ENCODE data around the gene SLC23A3. TPM values are rescaled to one million over a fixed set of nuclear protein-coding genes. Genes with fewer than 3 reads are reported as not detected.

Gene SLC23A3
- total RNA-seq, 2 experiments from 2014 or later, result 1.1 to 2.3 TPM

GRCh38 chr2:219128396-219128795 is 41.4 kb downstream of the SLC23A3 start:
- ChIA-PET CTCF (interaction anchor here (1.4 to 2.6 kb wide), 3 partner anchors 9 to 83 kb away, joined by 3 to 12 read pairs (median 3); no protein-coding TSS in a partner anchor), POLR2A (no interaction called here)
- Mint-ChIP-seq H3K36me3 (no peaks in the 10 kb centered on the region), H3K4me1 (ENCODE audit: low read depth) (peaks cover 17% of the 10 kb centered on the region), H3K4me3 (no peak overlapping the region), H3K9me3 (no peaks in the 10 kb centered on the region), H3K27ac (no peak overlapping the region), H3K27me3 (no peaks in the 10 kb centered on the region)
- intact Hi-C loops (cut with micrococcal nuclease), result no loop called here
- DNase-seq, result no peak

DNA sequence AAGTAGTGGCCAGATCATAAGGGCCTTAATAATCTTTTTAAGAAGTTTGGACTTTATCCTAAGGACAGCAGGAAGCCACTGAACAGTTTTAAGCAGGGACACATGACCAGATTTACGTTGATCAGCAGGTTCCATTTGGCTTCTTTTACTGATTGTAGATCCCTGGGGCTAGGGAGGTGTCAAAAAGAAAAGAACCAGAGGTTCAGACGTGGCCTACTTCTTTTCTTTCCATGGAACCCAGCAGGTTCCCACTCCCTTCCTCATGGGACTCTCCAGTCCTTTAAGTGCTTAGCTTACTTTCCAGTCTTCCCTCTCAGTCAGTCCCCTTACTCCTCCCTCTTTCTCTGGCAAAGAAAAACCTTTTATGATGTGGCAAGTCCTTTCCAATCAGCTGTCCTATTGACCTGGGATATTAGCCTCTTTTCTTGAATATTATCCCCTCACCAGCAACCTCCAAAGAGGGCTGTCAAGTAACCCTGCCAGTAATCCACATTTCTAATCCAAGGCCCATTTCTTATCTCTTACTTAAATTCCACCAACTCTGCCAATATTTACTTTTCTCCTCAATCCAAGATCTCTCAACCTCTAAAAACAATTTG is 42.7 kb downstream of the SLC23A3 start:
- peaks cover 14% of the 10 kb centered on the region for H3K4me1 Mint-ChIP-seq (ENCODE audit: low read depth)
- intact Hi-C loops (cut with micrococcal nuclease), result no loop called here

GRCh38 chr2:219126555-219126954 is 43.3 kb downstream of the SLC23A3 start:
- POLR2A ChIA-PET, result no interaction called here
- Mint-ChIP-seq H3K9me3 (no peaks in the 10 kb centered on the region), H3K27me3 (no peaks in the 10 kb centered on the region), H3K4me3 (no peak overlapping the region), H3K36me3 (no peaks in the 10 kb centered on the region), H3K27ac (no peak overlapping the region), H3K4me1 (ENCODE audit: low read depth) (peaks cover 14% of the 10 kb centered on the region)
- DNase-seq, result no peak
- intact Hi-C loops (cut with micrococcal nuclease), result no loop called here
- CTCF ChIA-PET, result interaction anchor here (0.9 to 16.2 kb wide), 3 partner anchors 7 to 97 kb away, joined by 3 to 238 read pairs (median 12); partner anchors contain the start of gene IHH

More for the DNA sequence above, 42.7 kb downstream of the SLC23A3 start:
- no peaks in the 10 kb centered on the region for H3K27me3 Mint-ChIP-seq
- ChIA-PET POLR2A (no interaction called here), CTCF (interaction anchor here (0.9 to 2.6 kb wide), 3 partner anchors 7 to 97 kb away, joined by 3 to 12 read pairs (median 3); no protein-coding TSS in a partner anchor)
- no peaks in the 10 kb centered on the region for H3K36me3 Mint-ChIP-seq
- H3K9me3 Mint-ChIP-seq, result no peaks in the 10 kb centered on the region
- no peak overlapping the region for H3K4me3 Mint-ChIP-seq
- H3K27ac Mint-ChIP-seq, result no peak overlapping the region
- no peak for DNase-seq

DNA sequence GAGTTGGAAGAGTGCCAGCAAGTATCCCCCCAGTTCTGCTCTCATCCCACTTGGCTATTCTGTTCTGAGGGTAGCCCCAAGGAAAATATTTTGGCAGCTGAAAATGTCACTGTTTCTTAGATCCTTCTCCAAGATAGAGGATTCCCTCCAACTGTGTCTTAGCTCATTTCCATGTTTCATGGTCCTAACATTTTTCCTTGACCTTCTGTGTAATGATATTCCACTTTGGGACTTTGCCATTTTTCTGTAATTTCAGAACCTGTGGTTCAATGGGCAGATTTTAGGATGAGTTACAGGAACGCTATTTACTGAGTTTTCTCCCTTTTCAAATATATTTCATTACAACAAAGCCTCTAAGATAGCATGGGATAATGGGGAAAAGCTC is 44.0 kb downstream of the SLC23A3 start:
- no peak overlapping the region for H3K4me3 Mint-ChIP-seq
- H3K36me3 Mint-ChIP-seq, result no peaks in the 10 kb centered on the region
- DNase-seq, result no peak
- no peaks in the 10 kb centered on the region for H3K27me3 Mint-ChIP-seq
- H3K9me3 Mint-ChIP-seq, result no peaks in the 10 kb centered on the region
- ChIA-PET POLR2A (no interaction called here), CTCF (interaction anchor here (1.0 to 16.2 kb wide), 6 partner anchors 22 to 145 kb away, joined by 3 to 238 read pairs (median 4); partner anchors contain the start of gene IHH)
- intact Hi-C loops (cut with micrococcal nuclease), result no loop called here
- no peak overlapping the region for H3K27ac Mint-ChIP-seq
- H3K4me1 Mint-ChIP-seq (ENCODE audit: low read depth), result peaks cover 14% of the 10 kb centered on the region

GRCh38 chr2:219125225-219125885 is 44.5 kb downstream of the SLC23A3 start:
- intact Hi-C loops (cut with micrococcal nuclease), result no loop called here
- no peak overlapping the region for H3K4me3 Mint-ChIP-seq
- H3K4me1 Mint-ChIP-seq (ENCODE audit: low read depth), result peaks cover 14% of the 10 kb centered on the region
- ChIA-PET CTCF (interaction anchor here (1.0 to 16.2 kb wide), 8 partner anchors 21 to 145 kb away, joined by 3 to 238 read pairs (median 4); partner anchors contain the start of gene IHH), POLR2A (no interaction called here)
- H3K27me3 Mint-ChIP-seq, result no peaks in the 10 kb centered on the region
- no peaks in the 10 kb centered on the region for H3K9me3 Mint-ChIP-seq
- H3K27ac Mint-ChIP-seq, result no peak overlapping the region
- no peaks in the 10 kb centered on the region for H3K36me3 Mint-ChIP-seq
- DNase-seq, result peak; percentile 35

GRCh38 chr2:219124381-219125110 is 45.3 kb downstream of the SLC23A3 start:
- intact Hi-C loops (cut with micrococcal nuclease), result no loop called here
- no peak overlapping the region for H3K27ac Mint-ChIP-seq
- ChIA-PET POLR2A (no interaction called here), CTCF (interaction anchor here (0.5 to 16.2 kb wide), 8 partner anchors 20 to 567 kb away, joined by 3 to 238 read pairs (median 24); partner anchors contain the start of gene IHH)
- no peaks in the 10 kb centered on the region for H3K36me3 Mint-ChIP-seq
- no peaks in the 10 kb centered on the region for H3K9me3 Mint-ChIP-seq
- H3K4me3 Mint-ChIP-seq, result no peak overlapping the region
- DNase-seq, result peak; percentile 18
- H3K27me3 Mint-ChIP-seq, result no peaks in the 10 kb centered on the region
- peaks cover 14% of the 10 kb centered on the region for H3K4me1 Mint-ChIP-seq (ENCODE audit: low read depth)

DNA sequence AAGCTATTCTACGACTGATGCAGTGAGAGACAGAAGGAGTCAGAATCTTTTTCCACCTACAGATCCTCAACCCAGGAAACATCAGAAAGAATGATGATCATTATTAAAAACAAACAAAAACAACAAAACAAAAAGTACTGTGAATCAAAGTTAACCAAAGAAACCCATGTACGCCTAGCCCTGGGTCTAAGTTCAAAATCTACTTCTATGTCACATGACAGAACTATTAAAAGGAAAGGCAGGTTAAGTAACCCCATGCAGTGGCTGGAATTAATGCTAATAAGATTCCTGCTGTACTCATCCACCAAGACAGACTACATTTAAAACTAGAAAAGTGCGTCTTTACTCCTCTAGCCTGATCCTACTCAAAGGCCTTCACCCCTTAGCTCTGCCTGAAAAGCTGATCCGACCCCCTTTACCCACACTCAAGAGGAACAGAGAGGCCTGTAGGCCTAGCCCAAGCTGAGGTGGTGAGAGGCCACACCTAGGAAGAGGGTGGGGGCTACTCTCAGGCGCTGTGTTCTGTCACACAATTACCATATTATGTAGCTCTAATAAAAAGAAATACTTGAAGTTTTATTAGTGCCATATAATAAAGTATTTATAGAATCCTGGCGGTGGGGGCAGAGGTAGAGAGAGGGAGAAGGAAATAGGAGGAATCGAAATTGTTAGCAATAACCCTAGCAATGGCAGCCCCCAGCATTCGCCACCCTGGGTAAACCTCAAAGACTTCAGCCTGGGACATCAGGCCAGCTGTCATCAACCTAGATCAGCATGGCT is 46.3 kb downstream of the SLC23A3 start:
- POLR2A ChIA-PET, result no interaction called here
- Mint-ChIP-seq H3K4me3 (no peak overlapping the region), H3K4me1 (ENCODE audit: low read depth) (peaks cover 14% of the 10 kb centered on the region)

GRCh38 chr2:219122202-219122980 is 47.4 kb downstream of the SLC23A3 start:
- intact Hi-C loops (cut with micrococcal nuclease), result no loop called here
- ChIA-PET POLR2A (no interaction called here), CTCF (interaction anchor here (0.7 to 16.2 kb wide), 8 partner anchors 11 to 94 kb away, joined by 4 to 238 read pairs (median 28); partner anchors contain the start of gene IHH)
- peaks cover 14% of the 10 kb centered on the region for H3K4me1 Mint-ChIP-seq (ENCODE audit: low read depth)
- H3K36me3 Mint-ChIP-seq, result no peaks in the 10 kb centered on the region
- H3K27ac Mint-ChIP-seq, result no peak overlapping the region
- no peak overlapping the region for H3K4me3 Mint-ChIP-seq
- DNase-seq, result no peak
- no peaks in the 10 kb centered on the region for H3K27me3 Mint-ChIP-seq
- H3K9me3 Mint-ChIP-seq, result no peaks in the 10 kb centered on the region

More for the DNA sequence above, 46.3 kb downstream of the SLC23A3 start:
- Mint-ChIP-seq H3K36me3 (no peaks in the 10 kb centered on the region), H3K27ac (no peak overlapping the region), H3K27me3 (no peaks in the 10 kb centered on the region), H3K9me3 (no peaks in the 10 kb centered on the region)
- DNase-seq, result no peak
- CTCF ChIA-PET, result interaction anchor here (0.9 to 16.2 kb wide), 6 partner anchors 19 to 129 kb away, joined by 3 to 238 read pairs (median 62); partner anchors contain the start of gene IHH
- intact Hi-C loops (cut with micrococcal nuclease), result no loop called here

- ChIA-PET CTCF (interaction anchor here (0.8 to 16.2 kb wide), 34 partner anchors 8 to 264 kb away, joined by 3 to 238 read pairs (median 8); partner anchors contain the start of gene IHH), POLR2A (no interaction called here)
- H3K4me3 Mint-ChIP-seq, result no peak overlapping the region
- intact Hi-C loops (cut with micrococcal nuclease), result no loop called here
- no peaks in the 10 kb centered on the region for H3K9me3 Mint-ChIP-seq
- peaks cover 11% of the 10 kb centered on the region for H3K4me1 Mint-ChIP-seq (ENCODE audit: low read depth)
- no peaks in the 10 kb centered on the region for H3K36me3 Mint-ChIP-seq
- H3K27ac Mint-ChIP-seq, result no peak overlapping the region
- DNase-seq, result no peak
- H3K27me3 Mint-ChIP-seq, result no peaks in the 10 kb centered on the region
Observed at GRCh38 chr2:219120082-219120481, 49.7 kb downstream of the SLC23A3 start.

- Mint-ChIP-seq H3K36me3 (no peaks in the 10 kb centered on the region), H3K9me3 (no peaks in the 10 kb centered on the region), H3K27ac (no peak overlapping the region), H3K4me1 (ENCODE audit: low read depth) (peaks cover 7% of the 10 kb centered on the region), H3K4me3 (no peak overlapping the region), H3K27me3 (no peaks in the 10 kb centered on the region)
- ChIA-PET CTCF (interaction anchor here (0.7 to 16.2 kb wide), 35 partner anchors 8 to 264 kb away, joined by 3 to 238 read pairs (median 8); partner anchors contain the start of gene IHH), POLR2A (no interaction called here)
- intact Hi-C loops (cut with micrococcal nuclease), result loop anchor here (1.0 to 5.0 kb wide), 4 partner anchors 38 to 90 kb away; no protein-coding TSS in a partner anchor
- DNase-seq, result peak; percentile 71
Observed at GRCh38 chr2:219119422-219120043, 50.3 kb downstream of the SLC23A3 start.
